ENCODE data around the gene UBAP1.

DNA sequence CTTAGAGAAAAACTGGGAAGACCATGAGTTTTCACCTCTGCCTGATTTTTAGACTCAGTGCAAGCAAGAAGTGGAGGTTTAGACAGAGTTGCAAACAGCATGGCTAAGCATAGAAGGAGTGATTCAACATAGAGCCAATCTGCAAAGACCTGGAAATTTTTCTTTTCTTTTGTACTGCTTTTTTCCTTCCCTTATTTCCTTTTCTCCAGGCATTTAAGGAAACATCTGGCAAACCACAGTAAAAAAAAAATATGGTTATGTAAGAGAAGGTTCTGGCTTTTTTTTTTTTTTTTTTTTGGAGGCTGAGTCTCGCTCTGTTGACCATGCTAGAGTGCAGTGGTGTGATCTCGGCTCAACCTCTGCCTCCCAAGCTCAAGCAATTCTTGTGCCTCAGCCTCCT, 35.7 kb upstream of the UBAP1 start:
- TF ChIP-seq, protein P1, sequence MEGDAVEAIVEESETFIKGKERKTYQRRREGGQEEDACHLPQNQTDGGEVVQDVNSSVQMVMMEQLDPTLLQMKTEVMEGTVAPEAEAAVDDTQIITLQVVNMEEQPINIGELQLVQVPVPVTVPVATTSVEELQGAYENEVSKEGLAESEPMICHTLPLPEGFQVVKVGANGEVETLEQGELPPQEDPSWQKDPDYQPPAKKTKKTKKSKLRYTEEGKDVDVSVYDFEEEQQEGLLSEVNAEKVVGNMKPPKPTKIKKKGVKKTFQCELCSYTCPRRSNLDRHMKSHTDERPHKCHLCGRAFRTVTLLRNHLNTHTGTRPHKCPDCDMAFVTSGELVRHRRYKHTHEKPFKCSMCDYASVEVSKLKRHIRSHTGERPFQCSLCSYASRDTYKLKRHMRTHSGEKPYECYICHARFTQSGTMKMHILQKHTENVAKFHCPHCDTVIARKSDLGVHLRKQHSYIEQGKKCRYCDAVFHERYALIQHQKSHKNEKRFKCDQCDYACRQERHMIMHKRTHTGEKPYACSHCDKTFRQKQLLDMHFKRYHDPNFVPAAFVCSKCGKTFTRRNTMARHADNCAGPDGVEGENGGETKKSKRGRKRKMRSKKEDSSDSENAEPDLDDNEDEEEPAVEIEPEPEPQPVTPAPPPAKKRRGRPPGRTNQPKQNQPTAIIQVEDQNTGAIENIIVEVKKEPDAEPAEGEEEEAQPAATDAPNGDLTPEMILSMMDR (IDR thresholded peaks at IDR 0.05 in 4 of 5, conservative IDR thresholded peaks at IDR 0.05 in 1 of 5) = no peak
- no peak for TF ChIP-seq POLR2A (IDR thresholded peaks at IDR 0.05)

All from gastrocnemius medialis (tissue), 4 donors.